Measurements from ENCODE around the gene ODAD3.
A peak's percentile ranks its signal among the peaks of the same experiment; 100 is the strongest.
"Not testable (repeated sequence)": the region's sequence is repeated elsewhere in the genome, so short reads cannot be mapped to it uniquely, and the experiment has no call there.

ODAD3 gene

GRCh38 chr19:11458912-11459311 lies 24.0 kb upstream of the ODAD3 start:
- DNase-seq = not testable (repeated sequence)

DNA sequence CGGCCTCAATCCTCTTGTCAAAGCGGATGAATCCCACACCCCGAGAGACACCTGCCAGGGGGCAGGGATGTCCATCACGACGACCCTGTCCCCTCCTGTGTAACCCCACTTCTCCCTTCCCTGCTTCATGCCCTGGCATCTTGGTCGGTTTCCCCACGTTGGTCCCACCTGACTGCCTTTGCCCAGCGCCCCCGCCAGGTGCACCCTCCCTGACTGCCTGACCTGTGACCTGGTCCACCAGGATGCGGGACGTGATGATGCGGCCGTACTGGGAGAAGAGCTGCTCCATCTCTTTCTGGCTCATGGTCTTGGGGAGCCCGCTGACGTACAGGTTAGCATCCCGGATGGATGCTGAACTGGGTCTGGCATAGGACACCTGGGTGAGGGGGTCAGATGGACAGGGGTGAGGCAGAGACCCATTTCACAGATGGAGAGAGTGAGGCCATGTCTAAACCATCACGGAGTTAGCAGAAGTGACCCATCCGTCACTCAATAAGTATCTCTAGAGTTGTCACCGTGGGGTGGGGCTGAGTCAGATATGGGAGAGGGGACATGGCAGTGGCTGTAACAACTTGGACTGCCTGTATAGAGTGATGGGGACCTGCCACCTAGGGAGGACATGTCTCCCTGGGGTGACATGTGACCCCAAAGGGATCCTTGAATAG lies 23.4 kb upstream of the ODAD3 start:
- DNase-seq = no peak

DNA sequence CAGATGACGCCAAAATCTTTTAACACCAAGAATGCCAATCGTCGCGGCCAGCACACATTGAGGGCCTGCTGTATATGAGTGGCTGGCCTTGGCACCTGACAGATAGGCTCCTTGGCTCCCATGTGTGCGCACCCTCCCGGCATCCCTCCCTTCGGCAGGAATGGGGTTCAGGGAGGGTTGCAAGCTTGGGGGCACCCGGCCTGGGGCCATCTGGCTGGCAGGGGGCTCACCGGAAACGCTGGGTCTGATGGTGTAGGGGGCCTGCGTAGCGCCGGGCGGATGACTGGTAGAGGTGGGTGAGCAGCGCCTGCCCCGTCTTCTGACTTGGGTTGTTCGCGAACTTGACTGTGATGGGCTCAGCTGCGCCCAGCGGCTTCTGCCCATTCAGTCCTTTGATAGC lies 22.9 kb upstream of the ODAD3 start:
- no peak for DNase-seq

- DNase-seq = no peak
Measured at GRCh38 chr19:11457115-11457514, 22.2 kb upstream of the ODAD3 start.

GRCh38 chr19:11456659-11457058 lies 21.7 kb upstream of the ODAD3 start:
- DNase-seq = no peak

GRCh38 chr19:11455233-11455554 lies 20.3 kb upstream of the ODAD3 start:
- DNase-seq = not testable (repeated sequence)

GRCh38 chr19:11453468-11454341 lies 18.8 kb upstream of the ODAD3 start:
- no peak for DNase-seq

- no peak for DNase-seq
Measured at GRCh38 chr19:11452620-11453310, 17.8 kb upstream of the ODAD3 start.

DNA sequence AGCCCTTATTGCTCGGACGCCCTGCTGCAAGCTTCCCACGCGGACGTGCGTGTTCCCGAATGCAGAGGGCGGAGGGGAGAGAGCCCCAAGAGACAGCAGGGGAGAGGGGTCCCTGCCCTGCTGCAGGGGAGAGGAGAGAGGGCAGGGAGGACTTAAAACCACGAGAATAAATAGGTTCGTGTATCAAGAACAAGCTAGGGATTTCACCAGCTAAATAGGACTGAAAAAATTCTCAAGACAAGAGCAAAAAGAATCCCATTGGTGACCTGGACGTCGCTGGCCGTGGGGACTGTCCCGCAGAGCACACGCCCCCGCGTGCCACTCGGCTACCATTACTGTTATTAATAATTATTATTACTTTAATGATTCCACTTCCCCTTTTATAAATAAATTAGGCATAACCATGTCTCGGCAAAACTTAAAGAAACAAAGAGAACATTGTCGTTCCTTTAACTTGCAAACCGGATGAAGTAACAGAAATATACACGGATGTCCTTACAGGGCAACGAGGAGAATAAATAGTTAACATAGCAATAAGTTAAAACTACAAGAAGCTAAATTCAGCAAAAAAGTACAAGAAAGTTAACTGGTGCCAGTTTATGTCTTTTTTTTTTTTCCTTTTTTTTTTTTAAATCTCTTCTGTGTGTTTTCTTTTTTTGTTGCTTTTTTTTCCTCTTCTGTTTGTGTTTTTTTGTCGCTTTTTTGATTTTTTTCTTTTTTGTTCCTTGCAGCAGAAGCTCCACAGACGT lies 17.1 kb upstream of the ODAD3 start:
- no peak for DNase-seq

DNA sequence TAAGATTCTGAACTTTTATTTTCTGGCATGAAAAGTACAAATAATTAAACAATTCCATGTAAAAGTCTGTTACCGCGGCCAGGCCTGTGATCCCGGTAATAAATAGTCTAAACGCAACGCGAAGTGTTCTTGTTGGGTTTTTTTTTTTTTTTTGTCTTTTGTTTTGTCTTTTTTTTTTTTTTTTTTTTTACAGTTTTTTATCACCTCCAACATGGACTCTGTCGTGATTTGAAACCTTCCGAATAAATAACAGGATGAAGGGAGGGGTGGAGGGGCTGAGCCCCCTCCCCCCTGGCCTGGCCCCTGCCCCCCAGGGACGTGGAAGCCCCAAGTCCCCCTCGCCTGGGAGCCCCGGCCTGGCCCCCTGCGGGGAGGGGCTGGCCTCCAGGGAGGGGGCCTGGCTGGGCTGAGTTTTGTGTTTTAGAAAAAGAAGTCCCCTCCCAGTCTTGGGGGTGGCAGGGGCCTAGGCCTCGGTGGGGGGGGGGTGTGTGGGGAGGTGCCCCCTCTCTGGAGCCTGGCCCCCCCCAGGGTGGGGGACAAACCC lies 16.5 kb upstream of the ODAD3 start:
- DNase-seq = no peak

GRCh38 chr19:11450570-11451326 lies 15.8 kb upstream of the ODAD3 start:
- no peak for DNase-seq

- DNase-seq = no peak
Measured at GRCh38 chr19:11448923-11449554, 14.1 kb upstream of the ODAD3 start.

- no peak for DNase-seq
Measured at GRCh38 chr19:11448410-11448809, 13.5 kb upstream of the ODAD3 start.

- DNase-seq = no peak
Measured at GRCh38 chr19:11447347-11448262, 12.7 kb upstream of the ODAD3 start.

GRCh38 chr19:11446652-11447301 lies 11.9 kb upstream of the ODAD3 start:
- peak in 1 of 2 experiments; percentile 54 for DNase-seq

- no peak for DNase-seq
Measured at GRCh38 chr19:11446271-11446651, 11.3 kb upstream of the ODAD3 start.

DNA sequence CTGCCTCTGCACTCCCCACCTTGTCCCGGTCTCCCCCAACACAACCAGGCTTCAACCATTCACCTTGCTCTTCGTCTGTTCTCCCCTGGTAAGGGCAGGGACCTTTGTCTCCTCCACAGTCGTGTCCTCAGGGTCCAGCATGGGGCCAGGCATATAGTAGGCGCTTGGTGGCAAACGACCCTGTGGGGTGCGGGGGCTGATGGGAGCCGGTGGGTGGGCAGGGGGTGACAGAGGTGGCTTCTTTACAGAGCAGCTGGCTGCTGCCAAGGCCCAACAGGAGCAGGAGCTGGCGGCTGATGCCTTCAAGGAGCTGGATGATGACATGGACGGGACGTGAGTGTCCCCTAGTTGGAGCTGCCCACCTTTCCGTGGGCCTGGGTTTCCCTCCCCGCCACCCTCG lies 10.2 kb upstream of the ODAD3 start:
- no peak for DNase-seq

DNA sequence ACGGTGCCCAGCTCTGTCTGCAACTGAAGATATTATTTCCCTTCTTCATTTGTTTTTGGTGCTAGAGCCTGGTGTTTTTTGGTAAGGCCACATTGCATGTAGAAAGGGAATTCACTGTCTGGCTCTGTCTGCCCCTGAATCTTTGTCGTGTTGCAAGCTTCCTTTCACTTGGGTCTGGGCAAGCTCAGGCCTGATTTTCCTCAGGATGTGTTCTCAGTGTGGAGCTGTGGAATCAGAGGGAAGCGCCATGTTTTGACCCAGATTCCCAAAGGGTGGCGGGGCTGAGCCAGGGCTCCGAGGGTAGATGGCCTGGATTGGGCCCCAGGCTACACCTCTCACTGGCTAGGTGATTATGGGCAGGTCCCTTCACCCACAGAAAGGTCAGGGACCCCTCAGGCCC lies 9.1 kb upstream of the ODAD3 start:
- no peak for DNase-seq

DNA sequence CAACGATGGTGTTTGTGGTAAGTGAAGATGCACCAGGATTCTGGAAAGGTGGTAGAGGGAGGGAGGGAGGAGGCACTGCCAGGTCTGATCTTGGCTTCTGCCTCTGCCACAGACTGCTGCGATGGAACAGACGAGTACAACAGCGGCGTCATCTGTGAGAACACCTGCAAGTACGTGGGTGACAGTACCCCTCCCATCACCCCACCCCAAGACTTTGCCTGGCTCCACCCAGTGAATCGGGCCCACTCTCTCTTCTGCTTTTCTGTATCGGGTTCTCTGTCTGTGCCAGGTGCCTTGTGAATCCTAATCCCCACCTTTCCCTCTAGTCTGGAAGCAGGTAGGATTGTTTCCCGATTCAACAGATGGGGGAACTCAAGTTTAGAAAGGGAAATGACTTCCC lies 3.0 kb upstream of the ODAD3 start:
- DNase-seq = no peak

- no peak for DNase-seq
Measured at GRCh38 chr19:11435833-11436313, 952 bp upstream of the ODAD3 start.

Measured in NCI-H526 (cell line).